Measurements from ENCODE around the gene PAPLN.

Gene PAPLN

GRCh38 chr14:73261520-73262426 is 24.5 kb downstream of the PAPLN start:
- TF ChIP-seq CTCF (IDR thresholded peaks at IDR 0.05; ENCODE audit: low read depth, low read length) = no peak; the same call in 1 of the 2 replicates

DNA sequence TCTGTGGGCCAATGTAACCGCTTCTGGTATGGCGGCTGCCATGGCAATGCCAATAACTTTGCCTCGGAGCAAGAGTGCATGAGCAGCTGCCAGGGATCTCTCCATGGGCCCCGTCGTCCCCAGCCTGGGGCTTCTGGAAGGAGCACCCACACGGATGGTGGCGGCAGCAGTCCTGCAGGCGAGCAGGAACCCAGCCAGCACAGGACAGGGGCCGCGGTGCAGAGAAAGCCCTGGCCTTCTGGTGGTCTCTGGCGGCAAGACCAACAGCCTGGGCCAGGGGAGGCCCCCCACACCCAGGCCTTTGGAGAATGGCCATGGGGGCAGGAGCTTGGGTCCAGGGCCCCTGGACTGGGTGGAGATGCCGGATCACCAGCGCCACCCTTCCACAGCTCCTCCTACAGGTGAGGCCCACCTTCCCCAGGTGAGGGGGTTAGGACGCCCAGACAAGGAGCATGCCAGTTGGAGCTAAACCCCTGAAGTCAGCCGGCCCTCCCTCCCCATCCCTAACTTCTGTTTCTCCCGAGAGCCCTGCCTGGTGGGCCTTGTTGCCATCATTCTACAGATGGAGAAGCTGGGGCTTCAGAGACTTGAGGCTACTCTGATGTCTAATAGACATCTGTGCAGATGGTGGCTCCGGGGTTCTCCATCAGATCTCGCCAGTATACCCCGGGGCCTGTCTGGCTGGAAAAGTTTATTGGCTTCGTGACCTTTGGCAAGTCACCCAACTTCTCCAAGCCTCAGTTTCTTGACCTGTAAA is 25.3 kb downstream of the PAPLN start:
- no peak overlapping the region for H3K4me3 ChIP-seq (ENCODE audit: low read depth, low read length)
- no peak for TF ChIP-seq CTCF (IDR thresholded peaks at IDR 0.05; ENCODE audit: low read depth, low read length)

More at GRCh38 chr14:73261520-73262426, 24.5 kb downstream of the PAPLN start:
- H3K4me3 ChIP-seq (ENCODE audit: low read depth, low read length) = no peak overlapping the region

- no peak overlapping the region for H3K4me3 ChIP-seq (ENCODE audit: low read depth, low read length)
- no peak for TF ChIP-seq CTCF (IDR thresholded peaks at IDR 0.05; ENCODE audit: low read depth, low read length)
These were observed 26.3 kb downstream of the PAPLN start for GRCh38 chr14:73263606-73264005.

DNA sequence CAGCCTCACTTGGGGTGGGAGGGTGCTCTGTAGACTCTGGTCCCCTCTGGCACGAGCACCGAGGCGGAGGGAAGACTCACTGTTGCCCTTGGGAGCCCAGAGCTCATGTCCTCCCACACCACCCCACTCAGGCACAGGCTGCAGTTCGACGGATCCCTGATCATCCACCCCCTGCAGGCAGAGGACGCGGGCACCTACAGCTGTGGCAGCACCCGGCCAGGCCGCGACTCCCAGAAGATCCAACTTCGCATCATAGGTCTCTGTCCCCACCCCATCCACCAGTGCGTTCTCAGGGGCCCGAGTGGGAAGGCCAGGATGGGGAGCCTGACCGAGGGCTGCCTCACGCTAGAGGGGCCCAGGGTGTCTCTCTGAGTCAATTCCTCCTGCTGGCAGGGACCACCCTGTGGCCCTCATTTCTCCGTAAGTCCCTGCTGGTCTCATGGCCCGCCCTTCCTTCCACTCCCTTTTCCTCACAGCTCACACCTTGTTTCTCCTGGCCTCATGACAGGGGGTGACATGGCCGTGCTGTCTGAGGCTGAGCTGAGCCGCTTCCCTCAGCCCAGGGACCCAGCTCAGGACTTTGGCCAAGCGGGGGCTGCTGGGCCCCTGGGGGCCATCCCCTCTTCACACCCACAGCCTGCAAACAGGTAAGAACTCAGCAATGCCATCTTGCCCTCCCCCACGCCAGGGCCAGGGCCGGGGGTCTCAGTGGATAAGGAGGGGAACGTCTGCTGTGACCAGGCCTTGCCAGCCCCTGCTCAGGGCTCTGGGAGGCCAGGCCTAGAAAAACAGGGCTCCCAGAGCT is 27.0 kb downstream of the PAPLN start:
- no peak overlapping the region for H3K4me3 ChIP-seq (ENCODE audit: low read depth, low read length)
- TF ChIP-seq CTCF (IDR thresholded peaks at IDR 0.05; ENCODE audit: low read depth, low read length) = no peak

- TF ChIP-seq CTCF (IDR thresholded peaks at IDR 0.05; ENCODE audit: low read depth, low read length) = no peak
- no peak overlapping the region for H3K4me3 ChIP-seq (ENCODE audit: low read depth, low read length)
These were observed 27.8 kb downstream of the PAPLN start for GRCh38 chr14:73264885-73265720.

GRCh38 chr14:73265721-73266046 is 28.4 kb downstream of the PAPLN start:
- H3K4me3 ChIP-seq (ENCODE audit: low read depth, low read length) = no peak overlapping the region
- no peak for TF ChIP-seq CTCF (IDR thresholded peaks at IDR 0.05; ENCODE audit: low read depth, low read length)

Data from WI38 (cell line).